Spinal cord (tissue), 10 donors: ENCODE measurements around the gene MYD88. TPM values are rescaled to one million over a fixed set of nuclear protein-coding genes. Genes with fewer than 3 reads are reported as not detected.

Experiments used
- DNase-seq, 6 donors: peaks; one replicate each; pipeline versions ENCODE4 v3.0.0 to v3.0.0-alpha.2; 2013 to 2015; ENCODE audit warnings: low spot score in 6 of 6, low read depth in 4 of 6
- H3K27ac ChIP-seq: one replicate; pipeline ENCODE4 v1.5.1; 2013; ENCODE audit warnings: low read depth, low read length, control low read depth
- H3K27me3 ChIP-seq: one replicate; pipeline ENCODE4 v1.6.1; 2013; ENCODE audit warnings: low read length; ENCODE audit not compliant: control insufficient read depth, insufficient read depth
- H3K36me3 ChIP-seq: one replicate; pipeline ENCODE4 v1.6.1; 2013; ENCODE audit warnings: low read length; ENCODE audit not compliant: control insufficient read depth, insufficient read depth
- H3K4me1 ChIP-seq: one replicate; pipeline ENCODE4 v1.6.1; 2013; ENCODE audit warnings: low read length; ENCODE audit not compliant: control insufficient read depth, insufficient read depth
- H3K4me3 ChIP-seq: one replicate; pipeline ENCODE4 v1.5.1; 2013; ENCODE audit warnings: low read depth, low read length, control low read depth
- H3K9me3 ChIP-seq: one replicate; pipeline ENCODE4 v1.6.1; 2013; ENCODE audit warnings: low read length; ENCODE audit not compliant: control insufficient read depth, insufficient read depth
- whole genome bisulfite sequencing: methylation state at CpG from one replicate; pipeline ENCODE4 v1.1.5; 2013; ENCODE audit warnings: missing lambda C conversion rate; ENCODE audit not compliant: insufficient coverage; 5-methylcytosine and 5-hydroxymethylcytosine counted together
- polyA plus RNA-seq, 2 donors: library from polyadenylated mRNA; unstranded; fragments of 120-200 nt; gene quantifications; one replicate each; pipeline ENCODE4 v1.2.1, GENCODE V29; 2013; ENCODE audit not compliant: insufficient read length in 2 of 2
- total RNA-seq, 2 donors: library from RNA; depleted of rRNA in 1 of 2; stranded (reverse); fragments of 120-200 nt in 1 of 2; fragments of >200 nt in 1 of 2; gene quantifications; one replicate each; pipeline versions ENCODE4 v1.2.3 to v1.2.4, GENCODE V29; 2013 to 2014
- donor health status: healthy.

The MYD88 gene
- total and polyA plus RNA-seq, 4 donors = 5.1 to 22.2 (median 15.4) TPM

DNA sequence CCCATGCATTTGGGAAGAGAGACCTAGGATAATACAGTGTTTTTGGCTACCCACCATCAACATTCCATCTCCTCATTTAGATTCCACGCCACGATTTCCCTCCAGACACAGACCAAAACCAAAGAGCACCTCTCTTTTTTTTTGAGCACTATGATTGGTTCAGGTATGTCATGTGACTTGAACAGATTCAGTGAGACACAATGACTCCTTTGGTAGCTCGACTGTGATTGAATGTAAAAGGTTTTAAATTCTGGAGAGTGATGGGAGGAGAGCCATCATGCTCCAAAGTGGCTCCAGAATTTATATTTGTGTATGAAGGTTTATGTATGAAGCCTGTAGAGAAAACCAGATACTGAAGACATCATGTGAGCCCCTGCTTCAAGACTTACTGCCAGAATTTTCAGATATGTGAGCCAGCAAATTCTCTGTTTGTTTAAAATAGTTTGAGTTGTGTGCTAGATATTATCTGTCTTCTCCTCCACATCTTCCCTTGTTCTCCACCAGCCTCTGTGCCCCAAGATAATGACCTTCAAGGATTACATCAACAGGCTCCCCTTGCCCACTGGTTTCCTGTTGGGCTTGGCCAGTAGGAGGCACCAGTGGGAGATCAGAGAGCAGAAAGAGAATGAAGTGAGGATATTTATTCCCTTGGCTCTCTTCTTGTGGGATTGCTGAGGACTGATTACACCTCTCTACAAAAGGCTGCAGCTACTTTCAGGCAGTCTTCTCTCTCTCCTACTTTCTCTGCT, 12.5 kb downstream of the MYD88 start:
- no peak for DNase-seq
- 38% methylated on average over 1 of the region's 3 CpGs for WGBS
- H3K4me3 ChIP-seq = no peak overlapping the region
- H3K36me3 ChIP-seq = no peaks in the 10 kb centered on the region
- no peaks in the 10 kb centered on the region for H3K9me3 ChIP-seq
- H3K4me1 ChIP-seq = no peaks in the 10 kb centered on the region
- H3K27me3 ChIP-seq = no peaks in the 10 kb centered on the region
- no peak overlapping the region for H3K27ac ChIP-seq

DNA sequence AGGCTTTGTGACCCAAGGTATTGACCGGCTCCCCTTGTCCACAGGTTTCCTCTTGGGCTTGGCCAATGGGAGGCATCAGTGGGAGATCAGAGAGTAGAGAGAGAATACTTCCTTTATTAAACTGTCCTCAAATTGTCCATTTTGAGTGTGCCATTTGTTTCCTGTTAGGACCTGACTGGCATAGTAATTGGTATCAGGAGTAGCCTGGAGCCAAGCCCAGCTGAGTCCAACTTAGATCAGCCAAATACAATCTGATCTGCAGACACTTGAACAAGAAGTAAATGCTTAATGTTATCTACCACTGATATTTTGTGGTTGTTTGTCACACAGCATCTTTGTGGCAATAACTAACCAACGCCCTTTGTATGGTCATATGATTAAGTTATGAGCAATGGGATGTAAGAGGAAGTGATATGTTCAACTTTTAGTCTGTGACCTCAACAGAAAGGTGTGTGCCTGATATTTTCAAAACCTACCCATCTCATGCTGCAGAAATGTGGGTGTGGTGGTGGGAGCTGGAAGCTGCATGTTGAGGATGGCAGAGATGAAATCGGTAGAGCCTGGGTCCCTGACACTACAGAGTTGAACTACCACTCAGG, 13.3 kb downstream of the MYD88 start:
- no peak overlapping the region for H3K4me3 ChIP-seq
- H3K9me3 ChIP-seq = no peaks in the 10 kb centered on the region
- peak in 2 of 6 donors; percentile 22 to 39 for DNase-seq
- H3K4me1 ChIP-seq = no peaks in the 10 kb centered on the region
- no peak overlapping the region for H3K27ac ChIP-seq
- H3K27me3 ChIP-seq = no peaks in the 10 kb centered on the region
- no peaks in the 10 kb centered on the region for H3K36me3 ChIP-seq
- WGBS = no CpG with 5 or more reads among the region's 3 CpGs

DNA sequence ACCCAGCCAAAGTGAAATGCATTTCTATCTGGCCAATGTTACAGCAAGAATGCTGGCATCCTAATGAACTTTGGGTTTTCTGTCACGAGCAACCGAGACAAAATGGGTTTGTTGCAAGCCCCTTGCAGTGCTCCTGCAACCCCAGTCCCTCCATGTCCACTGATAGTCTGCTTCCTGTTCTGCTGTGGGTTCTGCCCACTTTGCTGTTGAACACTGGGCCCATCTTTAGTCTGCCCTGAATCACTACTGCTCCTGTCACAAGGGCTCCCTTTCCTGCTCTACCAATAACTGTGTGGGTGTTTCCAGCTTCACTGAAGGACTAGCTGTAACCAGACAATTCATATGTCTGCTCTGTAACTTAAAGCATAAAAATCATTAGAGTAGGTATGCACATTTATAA, 14.1 kb downstream of the MYD88 start:
- Histone ChIP-seq H3K27me3 (no peaks in the 10 kb centered on the region), H3K27ac (no peak overlapping the region), H3K4me3 (no peak overlapping the region), H3K4me1 (no peaks in the 10 kb centered on the region), H3K9me3 (no peaks in the 10 kb centered on the region), H3K36me3 (no peaks in the 10 kb centered on the region)
- no peak for DNase-seq
- WGBS = 97% methylated on average over 2 of the region's 2 CpGs

DNA sequence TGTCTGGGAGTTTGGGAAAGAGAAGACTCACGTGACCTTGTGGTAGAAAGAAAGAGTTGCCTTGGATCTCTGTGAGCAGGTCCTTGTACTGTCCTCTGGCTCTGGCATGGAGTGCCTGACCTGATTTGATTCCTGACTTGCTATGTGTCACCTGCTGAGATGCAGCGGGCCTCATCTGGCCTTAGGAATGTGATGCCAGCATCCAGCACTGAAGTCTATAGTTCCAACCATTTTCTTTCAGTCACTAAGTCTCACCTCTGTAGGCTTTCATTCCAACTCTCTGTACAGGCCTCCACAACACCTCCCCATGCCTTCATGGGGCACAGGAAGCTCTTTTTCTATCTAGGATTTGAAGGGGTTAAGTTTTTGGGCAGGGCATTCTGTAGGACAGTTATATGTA, 14.8 kb downstream of the MYD88 start:
- Histone ChIP-seq H3K27me3 (no peaks in the 10 kb centered on the region), H3K4me3 (no peak overlapping the region), H3K36me3 (no peaks in the 10 kb centered on the region), H3K4me1 (no peaks in the 10 kb centered on the region), H3K27ac (no peak overlapping the region), H3K9me3 (no peaks in the 10 kb centered on the region)
- WGBS = 92% methylated on average over 2 of the region's 2 CpGs
- no peak for DNase-seq

DNA sequence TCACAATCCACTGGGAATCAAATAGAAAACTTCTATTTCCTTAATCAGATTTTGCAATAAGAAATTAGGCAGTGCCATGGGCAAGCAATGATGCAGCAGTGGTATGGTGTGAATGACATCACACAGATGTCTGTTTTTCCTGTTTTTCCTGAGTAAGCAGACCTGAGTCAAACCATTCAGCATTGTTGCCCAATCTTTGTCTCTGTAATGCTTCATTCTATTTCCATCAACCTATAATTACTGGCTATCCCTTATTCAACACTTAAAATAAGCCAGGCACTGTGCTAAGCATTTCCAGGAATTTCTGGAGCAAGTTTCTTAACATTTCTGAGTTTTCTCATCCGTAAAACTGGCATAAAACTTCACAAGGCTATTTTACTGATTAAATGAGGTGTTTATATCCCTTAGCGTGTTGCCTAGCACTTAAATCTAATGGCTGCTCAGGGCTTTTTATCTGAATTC, 15.6 kb downstream of the MYD88 start:
- no peaks in the 10 kb centered on the region for H3K9me3 ChIP-seq
- H3K4me1 ChIP-seq = no peaks in the 10 kb centered on the region
- WGBS = 40% methylated on average over 1 of the region's 2 CpGs
- no peaks in the 10 kb centered on the region for H3K27me3 ChIP-seq
- H3K27ac ChIP-seq = no peak overlapping the region
- DNase-seq = peak in 2 of 6 donors; percentile 14 to 55
- no peaks in the 10 kb centered on the region for H3K36me3 ChIP-seq
- H3K4me3 ChIP-seq = no peak overlapping the region

DNA sequence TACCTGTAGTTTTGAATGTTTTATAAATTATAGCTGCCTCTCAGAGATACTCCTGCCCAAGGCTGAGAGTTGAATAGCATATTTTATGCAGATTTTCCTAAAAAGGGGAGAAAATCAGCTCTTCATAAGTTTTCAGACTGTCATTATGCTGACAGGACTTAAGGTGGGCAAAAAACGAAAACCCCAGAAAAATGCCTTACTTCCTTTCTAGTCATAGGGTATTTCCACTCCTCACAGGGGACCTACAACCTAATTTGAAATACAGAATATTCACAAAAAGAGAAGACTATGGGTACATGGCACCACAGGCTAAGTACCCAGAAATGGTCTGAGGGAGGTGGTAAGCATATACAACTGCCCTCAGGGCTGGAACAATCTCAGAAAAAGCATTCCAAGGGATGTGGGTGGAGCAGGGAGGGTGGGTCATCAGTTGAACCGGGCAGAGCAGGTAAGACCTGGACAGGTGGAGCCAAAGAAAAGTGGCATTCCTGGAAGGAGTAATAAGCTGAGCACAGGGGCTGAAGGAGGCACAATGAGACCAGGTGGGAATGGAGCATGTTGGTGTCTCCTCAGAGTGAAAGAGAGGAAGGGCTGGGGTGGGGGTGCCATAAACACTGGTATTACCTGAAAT, 16.3 kb downstream of the MYD88 start:
- no peaks in the 10 kb centered on the region for H3K27me3 ChIP-seq
- no peaks in the 10 kb centered on the region for H3K36me3 ChIP-seq
- DNase-seq = no peak
- H3K9me3 ChIP-seq = no peaks in the 10 kb centered on the region
- 71% methylated on average over 1 of the region's 2 CpGs for WGBS
- H3K27ac ChIP-seq = no peak overlapping the region
- H3K4me1 ChIP-seq = no peaks in the 10 kb centered on the region
- no peak overlapping the region for H3K4me3 ChIP-seq

DNA sequence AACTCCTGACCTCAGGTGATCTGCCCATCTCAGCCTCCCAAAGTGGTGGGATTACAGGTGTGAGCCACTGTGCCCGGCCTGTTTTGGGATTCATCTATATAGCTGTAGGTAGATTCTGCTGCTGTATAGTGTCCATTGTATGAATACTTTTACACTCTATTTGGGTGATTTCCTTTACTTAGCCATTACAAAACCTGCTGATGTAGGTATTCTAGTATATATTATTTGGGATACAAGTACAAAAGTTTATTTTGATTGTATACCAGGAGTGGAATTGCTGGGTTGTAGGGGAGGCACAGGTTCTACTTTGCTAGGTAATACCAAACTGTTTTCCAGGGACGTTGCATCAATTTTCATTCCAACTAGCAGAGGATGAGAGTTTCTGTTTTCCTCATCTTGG, 17.4 kb downstream of the MYD88 start:
- no peak for DNase-seq
- Histone ChIP-seq H3K9me3 (no peaks in the 10 kb centered on the region), H3K4me3 (no peak overlapping the region), H3K36me3 (no peaks in the 10 kb centered on the region), H3K27ac (no peak overlapping the region), H3K4me1 (no peaks in the 10 kb centered on the region), H3K27me3 (no peaks in the 10 kb centered on the region)
- WGBS = no CpG with 5 or more reads among the region's 2 CpGs

DNA sequence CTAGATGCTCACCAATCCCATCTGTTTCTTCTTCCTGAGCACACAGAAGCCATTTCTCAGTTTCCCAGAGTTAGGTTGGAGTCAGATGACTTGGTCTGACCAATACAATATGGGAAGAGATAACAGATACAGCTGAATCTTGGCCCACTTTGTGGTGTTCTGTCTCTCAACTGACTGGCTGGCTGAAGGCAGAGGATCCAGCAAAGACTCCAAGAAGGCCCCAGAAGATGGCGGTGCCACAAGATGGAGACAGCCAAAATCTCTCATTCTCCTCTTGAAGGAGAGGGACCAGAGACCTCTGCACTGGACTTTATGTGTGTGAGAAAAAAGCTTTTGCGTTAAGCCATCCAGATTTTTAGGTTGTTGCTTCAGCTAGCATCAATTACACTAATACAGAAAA, 18.7 kb downstream of the MYD88 start:
- Histone ChIP-seq H3K4me1 (no peaks in the 10 kb centered on the region), H3K36me3 (no peaks in the 10 kb centered on the region)
- WGBS = no CpG with 5 or more reads among the region's 2 CpGs

DNA sequence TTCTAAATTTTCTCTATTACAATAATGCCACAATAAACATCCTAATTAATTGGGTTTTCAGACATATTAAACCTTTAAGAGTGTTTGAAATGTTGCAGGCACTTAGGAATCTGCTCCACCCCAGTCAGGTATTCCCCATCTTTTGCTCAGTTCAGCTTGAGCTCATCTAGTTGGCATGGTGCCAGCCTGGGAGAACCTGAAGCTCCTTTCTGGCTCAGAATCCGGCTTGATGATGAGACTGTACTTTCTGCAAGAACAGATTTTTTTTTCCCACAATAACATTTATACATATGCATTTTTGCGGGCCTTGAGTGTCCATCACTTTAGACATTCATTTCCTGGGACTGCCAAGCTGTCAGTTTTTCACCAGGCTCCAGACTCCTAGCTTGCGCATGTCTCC, 19.1 kb downstream of the MYD88 start:
- DNase-seq = peak in 2 of 6 donors; percentile 33 to 54
- Histone ChIP-seq H3K36me3 (no peaks in the 10 kb centered on the region), H3K4me1 (no peaks in the 10 kb centered on the region), H3K27ac (no peak overlapping the region), H3K27me3 (no peaks in the 10 kb centered on the region), H3K9me3 (no peaks in the 10 kb centered on the region), H3K4me3 (no peak overlapping the region)
- WGBS = 85% methylated on average over 3 of the region's 3 CpGs

More for the DNA sequence above, 18.7 kb downstream of the MYD88 start:
- no peak overlapping the region for H3K4me3 ChIP-seq
- H3K9me3 ChIP-seq = no peaks in the 10 kb centered on the region
- DNase-seq = no peak
- no peak overlapping the region for H3K27ac ChIP-seq
- no peaks in the 10 kb centered on the region for H3K27me3 ChIP-seq
